Testis (tissue), 2 donors: ENCODE measurements around the gene MGAT5B.

Source experiments
- CTCF ChIP-seq, 3 experiments: fragments of 450-650 bp in 2 of 3; fragments of 200-600 bp in 1 of 3; sonication (generic) in 1 of 3; IDR thresholded peaks; one replicate each; pipeline ENCODE4 v1.5.1; 2016 to 2019; ENCODE audit warnings: antibody characterized with exemption in 3 of 3, mild to moderate bottlenecking in 2 of 3, moderate library complexity in 1 of 3
- POLR2A ChIP-seq: fragments of 450-650 bp; IDR thresholded peaks from one replicate; pipeline ENCODE4 v1.6.1; 2017; ENCODE audit warnings: antibody characterized with exemption, mild to moderate bottlenecking, moderate library complexity

GRCh38 chr17:76879254-76879653 lies 11.1 kb downstream of the MGAT5B start:
- TF ChIP-seq CTCF (IDR thresholded peaks at IDR 0.05): no peak
- no peak for TF ChIP-seq POLR2A
